Astrocyte (in vitro differentiated cells and primary cell): ENCODE measurements around the gene ZDHHC22. TPM values are rescaled to one million over a fixed set of nuclear protein-coding genes. Genes with fewer than 3 reads are reported as not detected.

Experiments
- DNase-seq: peaks from one replicate; pipeline ENCODE4 v3.0.0-alpha.2; 2010; ENCODE audit warnings: low read depth
- FAIRE-seq: peaks from 2 replicates; lab custom pipeline; 2011; peaks lifted over from hg19 to GRCh38; lab: Jason Lieb, UNC
- H2AFZ ChIP-seq: 2 replicates; pipeline ENCODE4 v1.6.0; 2012; ENCODE audit warnings: low read depth, low read length, inconsistent platforms
- H3K27ac ChIP-seq: 2 replicates; pipeline ENCODE4 v1.5.1; 2011; ENCODE audit warnings: low read depth, low read length, inconsistent platforms
- H3K27me3 ChIP-seq: 2 replicates; pipeline ENCODE4 v1.6.0; 2011; ENCODE audit warnings: low read length, inconsistent platforms; ENCODE audit not compliant: insufficient read depth
- H3K36me3 ChIP-seq: 2 replicates; pipeline ENCODE4 v1.5.1; 2011; ENCODE audit warnings: low read length, inconsistent platforms; ENCODE audit not compliant: insufficient read depth
- H3K4me1 ChIP-seq: 2 replicates; pipeline ENCODE4 v1.5.1; 2011; ENCODE audit warnings: low read length, inconsistent platforms; ENCODE audit not compliant: insufficient read depth
- H3K4me2 ChIP-seq: 2 replicates; pipeline ENCODE4 v1.6.0; 2012; ENCODE audit warnings: low read length, inconsistent platforms
- H3K4me3 ChIP-seq: 2 replicates; pipeline ENCODE4 v1.5.1; 2011; ENCODE audit warnings: low read depth, mild to moderate bottlenecking, low read length, inconsistent platforms; ENCODE audit not compliant: insufficient read depth
- H3K79me2 ChIP-seq: 2 replicates; pipeline ENCODE4 v1.6.0; 2012; ENCODE audit warnings: mild to moderate bottlenecking, low read length, inconsistent platforms; ENCODE audit not compliant: insufficient read depth
- H3K9ac ChIP-seq: 2 replicates; pipeline ENCODE4 v1.6.0; 2012; ENCODE audit warnings: mild to moderate bottlenecking, low read length, inconsistent platforms
- H3K9me3 ChIP-seq: 2 replicates; pipeline ENCODE4 v1.5.1; 2012; ENCODE audit warnings: low read depth, mild to moderate bottlenecking, low read length, inconsistent platforms; ENCODE audit not compliant: insufficient read depth
- H4K20me1 ChIP-seq: 2 replicates; pipeline ENCODE4 v1.6.0; 2012; ENCODE audit warnings: low read length, inconsistent platforms; ENCODE audit not compliant: insufficient read depth
- H3K27ac Mint-ChIP-seq: one replicate; pipeline ENCODE4 v1.8.0; 2021; ENCODE audit warnings: mild to moderate bottlenecking, mixed read lengths; ENCODE audit not compliant: unreplicated experiment
- H3K27me3 Mint-ChIP-seq: one replicate; pipeline ENCODE4 v1.8.0; 2021; ENCODE audit warnings: low read depth, mixed read lengths; ENCODE audit not compliant: unreplicated experiment
- H3K36me3 Mint-ChIP-seq: one replicate; pipeline ENCODE4 v1.8.0; 2021; ENCODE audit warnings: low read depth, mixed read lengths; ENCODE audit not compliant: unreplicated experiment
- H3K4me1 Mint-ChIP-seq: one replicate; pipeline ENCODE4 v1.8.0; 2021; ENCODE audit warnings: low read depth, mixed read lengths; ENCODE audit not compliant: unreplicated experiment
- H3K4me3 Mint-ChIP-seq: one replicate; pipeline ENCODE4 v1.8.0; 2021; ENCODE audit warnings: mild to moderate bottlenecking, moderate library complexity, mixed read lengths; ENCODE audit not compliant: unreplicated experiment
- H3K9me3 Mint-ChIP-seq: one replicate; pipeline ENCODE4 v1.8.0; 2021; ENCODE audit warnings: mild to moderate bottlenecking, mixed read lengths; ENCODE audit not compliant: unreplicated experiment
- CTCF ChIP-seq: IDR thresholded peaks from 2 replicates; pipeline ENCODE4 v1.5.1; 2011; ENCODE audit warnings: low read depth, mild to moderate bottlenecking, inconsistent platforms, low read length, moderate library complexity; ENCODE audit not compliant: insufficient read depth
- EZH2 ChIP-seq: IDR thresholded peaks from 2 replicates; pipeline ENCODE4 v1.6.1; 2012; ENCODE audit warnings: mild to moderate bottlenecking, low read length, inconsistent platforms; ENCODE audit not compliant: insufficient read depth
- total RNA-seq: library from RNA; stranded (reverse); gene quantifications from 2 replicates; pipeline ENCODE4 v1.2.1, GENCODE V29; 2021

The ZDHHC22 gene
- total RNA-seq, 1 donor from 2014 or later = 0.52 TPM

- H3K4me1 Mint-ChIP-seq = peaks cover 15% of the 10 kb centered on the region
Measured at GRCh38 chr14:77085538-77085937, 56.1 kb downstream of the ZDHHC22 start.

GRCh38 chr14:77084985-77085384 lies 56.6 kb downstream of the ZDHHC22 start:
- H3K79me2 ChIP-seq = no peaks in the 10 kb centered on the region
- TF ChIP-seq EZH2 (no peak), CTCF (no peak)
- H3K36me3 ChIP-seq = no peaks in the 10 kb centered on the region
- no peak for FAIRE-seq
- H3K27ac ChIP-seq = no peak overlapping the region
- no peak overlapping the region for H3K9ac ChIP-seq
- DNase-seq = no peak
- H3K4me1 ChIP-seq = no peaks in the 10 kb centered on the region
- Mint-ChIP-seq H3K27me3 (peaks cover 3% of the 10 kb centered on the region), H3K27ac (peak overlapping the region; percentile 48), H3K4me1 (peaks cover 15% of the 10 kb centered on the region), H3K9me3 (peaks cover 3% of the 10 kb centered on the region), H3K4me3 (no peak overlapping the region), H3K36me3 (no peaks in the 10 kb centered on the region)
- no peak overlapping the region for H3K4me2 ChIP-seq
- no peaks in the 10 kb centered on the region for H4K20me1 ChIP-seq
- H2AFZ ChIP-seq = no peak overlapping the region
- H3K4me3 ChIP-seq = no peak overlapping the region
- no peaks in the 10 kb centered on the region for H3K9me3 ChIP-seq
- H3K27me3 ChIP-seq = peaks cover 7% of the 10 kb centered on the region

More at GRCh38 chr14:77085538-77085937, 56.1 kb downstream of the ZDHHC22 start:
- no peaks in the 10 kb centered on the region for H4K20me1 ChIP-seq
- no peaks in the 10 kb centered on the region for H3K36me3 ChIP-seq
- H3K27ac Mint-ChIP-seq = peak overlapping the region; percentile 48
- no peak overlapping the region for H3K4me3 Mint-ChIP-seq
- TF ChIP-seq EZH2 (no peak), CTCF (no peak)
- no peaks in the 10 kb centered on the region for H3K4me1 ChIP-seq
- peaks cover 3% of the 10 kb centered on the region for H3K27me3 Mint-ChIP-seq
- no peaks in the 10 kb centered on the region for H3K9me3 ChIP-seq
- H3K4me3 ChIP-seq = no peak overlapping the region
- no peaks in the 10 kb centered on the region for H3K9me3 Mint-ChIP-seq
- no peak overlapping the region for H3K9ac ChIP-seq
- H3K79me2 ChIP-seq = no peaks in the 10 kb centered on the region
- peaks cover 7% of the 10 kb centered on the region for H3K27me3 ChIP-seq
- H3K4me2 ChIP-seq = no peak overlapping the region
- DNase-seq (no peak), FAIRE-seq (no peak)
- H2AFZ ChIP-seq = peak overlapping the region; percentile 25
- no peak overlapping the region for H3K27ac ChIP-seq
- H3K36me3 Mint-ChIP-seq = no peaks in the 10 kb centered on the region

DNA sequence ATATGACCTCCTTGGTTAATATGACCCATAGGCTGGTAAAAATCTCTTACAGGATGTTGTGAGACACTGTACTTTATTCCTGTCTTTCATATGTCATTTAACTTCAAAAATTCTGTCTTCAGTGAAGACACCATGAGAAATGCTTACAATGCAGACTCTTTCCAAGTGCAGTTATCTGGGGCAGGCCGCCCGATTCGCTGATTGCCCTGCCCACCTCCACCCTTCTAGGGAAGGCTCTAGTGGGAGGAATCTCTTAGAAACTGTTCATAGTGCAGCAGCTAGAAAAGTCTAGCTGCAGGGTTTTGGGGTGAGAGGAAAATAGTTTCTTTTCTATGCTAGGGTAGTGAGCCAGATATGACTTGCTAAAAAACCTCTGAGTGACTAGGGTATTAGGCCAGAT lies 58.5 kb downstream of the ZDHHC22 start:
- H3K4me1 Mint-ChIP-seq = peaks cover 15% of the 10 kb centered on the region
- FAIRE-seq (no peak), DNase-seq (no peak)
- Histone ChIP-seq H3K79me2 (no peaks in the 10 kb centered on the region), H2AFZ (no peak overlapping the region), H3K9me3 (no peaks in the 10 kb centered on the region), H3K4me2 (no peak overlapping the region), H3K27ac (no peak overlapping the region), H3K4me1 (no peaks in the 10 kb centered on the region), H3K4me3 (no peak overlapping the region), H3K27me3 (peaks cover 4% of the 10 kb centered on the region), H3K9ac (no peak overlapping the region), H3K36me3 (no peaks in the 10 kb centered on the region), H4K20me1 (no peaks in the 10 kb centered on the region)
- no peak overlapping the region for H3K4me3 Mint-ChIP-seq
- H3K27ac Mint-ChIP-seq = peak overlapping the region; percentile 15
- no peaks in the 10 kb centered on the region for H3K36me3 Mint-ChIP-seq
- no peaks in the 10 kb centered on the region for H3K27me3 Mint-ChIP-seq
- TF ChIP-seq EZH2 = no peak
- no peak for TF ChIP-seq CTCF
- peaks cover 6% of the 10 kb centered on the region for H3K9me3 Mint-ChIP-seq
